ENCODE data around the gene SNAPIN.

GRCh38 chr1:153619171-153619570 is 39.3 kb upstream of the SNAPIN start:
- no peak for TF ChIP-seq POLR2A (IDR thresholded peaks at IDR 0.05)
- no peak for TF ChIP-seq CTCF (IDR thresholded peaks at IDR 0.05)
- TF ChIP-seq EP300 (IDR thresholded peaks at IDR 0.05), result no peak

Measured in ovary (tissue), 3 donors.